Lower leg skin (tissue), 4 donors: ENCODE results near the gene SMIM41. TPM values are rescaled to one million over a fixed set of nuclear protein-coding genes. Genes with fewer than 3 reads are reported as not detected.

Source experiments
- DNase-seq, 2 donors: peaks; one replicate each; pipeline ENCODE4 v3.0.0-alpha.2; 2019; ENCODE audit warnings: low spot score in 2 of 2
- H3K4me3 ChIP-seq: fragments of 200-600 bp; sonication (generic); 2 replicates; pipeline ENCODE4 v1.5.1; 2017; ENCODE audit warnings: mild to moderate bottlenecking, low read depth; ENCODE audit not compliant: poor library complexity, severe bottlenecking
- CTCF ChIP-seq, 3 donors: fragments of 450-650 bp; IDR thresholded peaks; one replicate each; pipeline ENCODE4 v1.5.1; 2016; ENCODE audit warnings: antibody characterized with exemption in 3 of 3, mild to moderate bottlenecking in 3 of 3, moderate library complexity in 2 of 3
- POLR2A ChIP-seq, 2 donors: fragments of 450-650 bp; IDR thresholded peaks; one replicate each; pipeline ENCODE4 v1.6.1; 2016 to 2017; ENCODE audit warnings: antibody characterized with exemption in 2 of 2, mild to moderate bottlenecking in 1 of 2, moderate library complexity in 1 of 2
- WGBS, 2 donors: methylation state at CpG; one replicate each; pipeline ENCODE4 v1.1.5; 2018; 5-methylcytosine and 5-hydroxymethylcytosine counted together
- intact Hi-C: fragments of 100-400 bp; cut with DNase I; formaldehyde crosslinking; loops from one replicate; pipeline ENCODE4 v1.15.0; 2023; ENCODE audit warnings: low total_unique reads
- total RNA-seq, 4 donors: library from RNA; depleted of rRNA; stranded (reverse); fragments of >200 nt; gene quantifications; one replicate each; pipeline ENCODE4 v1.1.0, GENCODE V29; 2016

SMIM41 gene
- total RNA-seq, 4 donors from 2014 or later = 0.71 TPM; not detected in 3

- DNase-seq = peak in 1 of 2 donors; percentile 50
- WGBS, 2 donors = 79 to 81% methylated on average over 10 of the region's 10 CpGs
- intact Hi-C loops = no loop called here
- no peak overlapping the region for H3K4me3 ChIP-seq
- TF ChIP-seq POLR2A (IDR thresholded peaks at IDR 0.05) (no peak), CTCF (IDR thresholded peaks at IDR 0.05) (no peak)
These were observed 10.8 kb downstream of the SMIM41 start for GRCh38 chr12:52090291-52090690.

- peak in 1 of 2 donors; percentile 54 for DNase-seq
- WGBS, 2 donors = 17 to 39% methylated on average over 3 of the region's 3 CpGs
- intact Hi-C loops = no loop called here
- H3K4me3 ChIP-seq = no peak overlapping the region
- TF ChIP-seq CTCF (IDR thresholded peaks at IDR 0.05) (no peak), POLR2A (IDR thresholded peaks at IDR 0.05) (no peak)
These were observed 11.6 kb downstream of the SMIM41 start for GRCh38 chr12:52091061-52091460.

- DNase-seq = peak in 1 of 2 donors; percentile 62
These were observed 12.4 kb downstream of the SMIM41 start for GRCh38 chr12:52091869-52092268.

GRCh38 chr12:52093346-52093745 is 13.8 kb downstream of the SMIM41 start:
- DNase-seq = peak in 1 of 2 donors; percentile 70
- TF ChIP-seq POLR2A (IDR thresholded peaks at IDR 0.05) (no peak), CTCF (IDR thresholded peaks at IDR 0.05) (no peak)
- intact Hi-C loops = no loop called here
- WGBS, 2 donors = 78 to 81% methylated on average over 7 of the region's 7 CpGs
- H3K4me3 ChIP-seq = no peak overlapping the region

More at GRCh38 chr12:52091869-52092268, 12.4 kb downstream of the SMIM41 start:
- no peak for TF ChIP-seq POLR2A (IDR thresholded peaks at IDR 0.05)
- no peak for TF ChIP-seq CTCF (IDR thresholded peaks at IDR 0.05)
- intact Hi-C loops = no loop called here
- 48 to 54% methylated on average over 8 of the region's 8 CpGs for WGBS, 2 donors
- no peak overlapping the region for H3K4me3 ChIP-seq

GRCh38 chr12:52096332-52097044 is 17.0 kb downstream of the SMIM41 start:
- intact Hi-C loops = no loop called here
- WGBS, 2 donors = 94 to 95% methylated on average over 15 of the region's 15 CpGs
- TF ChIP-seq CTCF (IDR thresholded peaks at IDR 0.05) = no peak
- no peak for TF ChIP-seq POLR2A (IDR thresholded peaks at IDR 0.05)
- DNase-seq = no peak
- no peak overlapping the region for H3K4me3 ChIP-seq
